OCI-M1 (cell line): ENCODE measurements around the gene ANKRD55.
"Not testable (repeated sequence)": the region's sequence is repeated elsewhere in the genome, so short reads cannot be mapped to it uniquely, and the experiment has no call there.

ENCODE experiments used
- DNase-seq: peaks from one replicate; lab custom pipeline; 2025; lab: John Stamatoyannopoulos, UW

The ANKRD55 gene

GRCh38 chr5:56144211-56144610 lies 88.9 kb downstream of the ANKRD55 start:
- no peak for DNase-seq

GRCh38 chr5:56143373-56143714 lies 89.8 kb downstream of the ANKRD55 start:
- no peak for DNase-seq

GRCh38 chr5:56142614-56143372 lies 90.3 kb downstream of the ANKRD55 start:
- no peak for DNase-seq

- DNase-seq: no peak
These were observed 90.9 kb downstream of the ANKRD55 start for GRCh38 chr5:56142233-56142613.

- no peak for DNase-seq
These were observed 93.1 kb downstream of the ANKRD55 start for GRCh38 chr5:56140073-56140472.

- no peak for DNase-seq
These were observed 102.5 kb downstream of the ANKRD55 start for GRCh38 chr5:56130664-56131063.

GRCh38 chr5:56129288-56129687 lies 103.8 kb downstream of the ANKRD55 start:
- DNase-seq: no peak

GRCh38 chr5:56128113-56128512 lies 105.0 kb downstream of the ANKRD55 start:
- no peak for DNase-seq

- no peak for DNase-seq
These were observed 106.5 kb downstream of the ANKRD55 start for GRCh38 chr5:56126487-56127179.

- DNase-seq: peak; percentile 99
These were observed 109.4 kb downstream of the ANKRD55 start for GRCh38 chr5:56123531-56124243.

GRCh38 chr5:56122360-56122985 lies 110.7 kb downstream of the ANKRD55 start:
- DNase-seq: not testable (repeated sequence)

GRCh38 chr5:56119050-56119449 lies 114.1 kb downstream of the ANKRD55 start:
- no peak for DNase-seq

GRCh38 chr5:56116599-56117141 lies 116.5 kb downstream of the ANKRD55 start:
- peak; percentile 76 for DNase-seq

GRCh38 chr5:56115589-56115988 lies 117.5 kb downstream of the ANKRD55 start:
- no peak for DNase-seq

- no peak for DNase-seq
These were observed 120.5 kb downstream of the ANKRD55 start for GRCh38 chr5:56112526-56113121.

GRCh38 chr5:56111404-56111781 lies 121.7 kb downstream of the ANKRD55 start:
- DNase-seq: no peak

- no peak for DNase-seq
These were observed 122.3 kb downstream of the ANKRD55 start for GRCh38 chr5:56110646-56111403.

GRCh38 chr5:56108246-56108645 lies 124.9 kb downstream of the ANKRD55 start:
- DNase-seq: no peak

- no peak for DNase-seq
These were observed 126.3 kb downstream of the ANKRD55 start for GRCh38 chr5:56106837-56107236.

- no peak for DNase-seq
These were observed 127.4 kb downstream of the ANKRD55 start for GRCh38 chr5:56105511-56106291.
